ENCODE data around the gene MAPRE2. TPM values are rescaled to one million over a fixed set of nuclear protein-coding genes. Genes with fewer than 3 reads are reported as not detected.

MAPRE2 gene
- total and polyA plus RNA-seq, 4 donors, result 12.5 to 57.8 (median 19.8) TPM

GRCh38 chr18:35049111-35050027 lies 8.2 kb downstream of the MAPRE2 start:
- no peak overlapping the region for H3K9ac ChIP-seq (ENCODE audit: insufficient read depth in 1 of 2, low read length in 2 of 2)
- 43 to 48% methylated on average over 8 of the region's 8 CpGs for WGBS, 2 donors
- H3K9me3 ChIP-seq (ENCODE audit: control insufficient read depth in 4 of 4, insufficient read depth in 3 of 4, low read length in 3 of 4), result no peaks in the 10 kb centered on the region
- no peak for ATAC-seq (ENCODE audit: insufficient read depth, low FRiP score)
- H3K27ac ChIP-seq (ENCODE audit: low read depth in 1 of 2, low read length in 1 of 2), result peak overlapping the region; percentile 53 to 82
- DNase-seq, result peak in 1 of 3 donors; percentile 26
- no peaks in the 10 kb centered on the region for H3K36me3 ChIP-seq (ENCODE audit: control insufficient read depth in 4 of 4, insufficient read depth in 4 of 4, low read length in 4 of 4)
- no peaks in the 10 kb centered on the region for H3K27me3 ChIP-seq (ENCODE audit: control insufficient read depth in 3 of 3, insufficient read depth in 3 of 3, low read length in 2 of 3)
- no peak for TF ChIP-seq CTCF (IDR thresholded peaks at IDR 0.05; ENCODE audit: control extremely low read depth, extremely low read depth)
- peaks cover 10 to 45% (median 29%) of the 10 kb centered on the region in 5 donors for H3K4me1 ChIP-seq (ENCODE audit: control insufficient read depth in 5 of 5, insufficient read depth in 5 of 5, low read length in 5 of 5)
- no peak overlapping the region for H3K4me3 ChIP-seq

GRCh38 chr18:35050028-35050546 lies 8.9 kb downstream of the MAPRE2 start:
- Histone ChIP-seq H3K4me1 (ENCODE audit: control insufficient read depth in 5 of 5, insufficient read depth in 5 of 5, low read length in 5 of 5) (peaks cover 9 to 41% (median 23%) of the 10 kb centered on the region in 5 donors), H3K27ac (ENCODE audit: low read depth in 1 of 2, low read length in 1 of 2) (peak overlapping the region in 1 of 2 donors; percentile 83), H3K9me3 (ENCODE audit: control insufficient read depth in 4 of 4, insufficient read depth in 3 of 4, low read length in 3 of 4) (no peaks in the 10 kb centered on the region), H3K27me3 (ENCODE audit: control insufficient read depth in 3 of 3, insufficient read depth in 3 of 3, low read length in 2 of 3) (no peaks in the 10 kb centered on the region), H3K36me3 (ENCODE audit: control insufficient read depth in 4 of 4, insufficient read depth in 4 of 4, low read length in 4 of 4) (no peaks in the 10 kb centered on the region), H3K4me3 (no peak overlapping the region), H3K9ac (ENCODE audit: insufficient read depth in 1 of 2, low read length in 2 of 2) (no peak overlapping the region)
- TF ChIP-seq CTCF (IDR thresholded peaks at IDR 0.05; ENCODE audit: control extremely low read depth, extremely low read depth), result no peak
- DNase-seq, result peak; percentile 42 to 89 (median 81)
- 55 to 59% methylated on average over 1 of the region's 1 CpG for WGBS, 2 donors
- no peak for ATAC-seq (ENCODE audit: insufficient read depth, low FRiP score)

- H3K27ac ChIP-seq (ENCODE audit: low read depth in 1 of 2, low read length in 1 of 2), result peak overlapping the region; percentile 71 to 83
- WGBS, 2 donors, result 11 to 28% methylated on average over 2 of the region's 2 CpGs
- H3K36me3 ChIP-seq (ENCODE audit: control insufficient read depth in 4 of 4, insufficient read depth in 4 of 4, low read length in 4 of 4), result no peaks in the 10 kb centered on the region
- DNase-seq, result peak; percentile 32 to 67 (median 65)
- peaks cover 10 to 36% (median 20%) of the 10 kb centered on the region in 5 donors for H3K4me1 ChIP-seq (ENCODE audit: control insufficient read depth in 5 of 5, insufficient read depth in 5 of 5, low read length in 5 of 5)
- no peaks in the 10 kb centered on the region for H3K9me3 ChIP-seq (ENCODE audit: control insufficient read depth in 4 of 4, insufficient read depth in 3 of 4, low read length in 3 of 4)
- ATAC-seq (ENCODE audit: insufficient read depth, low FRiP score), result peak; percentile 59
- TF ChIP-seq CTCF (IDR thresholded peaks at IDR 0.05; ENCODE audit: control extremely low read depth, extremely low read depth), result no peak
- H3K4me3 ChIP-seq, result no peak overlapping the region
- H3K9ac ChIP-seq (ENCODE audit: insufficient read depth in 1 of 2, low read length in 2 of 2), result no peak overlapping the region
- H3K27me3 ChIP-seq (ENCODE audit: control insufficient read depth in 3 of 3, insufficient read depth in 3 of 3, low read length in 2 of 3), result no peaks in the 10 kb centered on the region
Measured at GRCh38 chr18:35050705-35051195, 9.5 kb downstream of the MAPRE2 start.
